Caco-2 (cell line): Measurements from ENCODE around the gene CDKAL1. TPM values are rescaled to one million over a fixed set of nuclear protein-coding genes. Genes with fewer than 3 reads are reported as not detected.

Experiments
- BruUV-seq: library from RNA; stranded (reverse); fragments of 400-500 nt; replicated peaks from 2 replicates; lab custom pipeline; 2021; lab: Mats Ljungman, UMichigan
- CTCF ChIA-PET: fragments of 300-600 bp; sonication (Branson Sonifier 250); formaldehyde crosslinking; loops from one replicate; lab custom pipeline; 2022; ENCODE audit warnings: antibody characterized with exemption; lab: Charles Lee
- POLR2A ChIA-PET: fragments of 300-600 bp; sonication (Branson Sonifier 250); formaldehyde crosslinking; loops from one replicate; lab custom pipeline; 2022; ENCODE audit warnings: antibody characterized with exemption; lab: Charles Lee
- DNase-seq, 2 experiments: peaks; one replicate each; pipeline versions ENCODE4 v3.0.0 to v3.0.0-alpha.2; 2020 to 2022
- H3K27me3 ChIP-seq: replicated peaks from 2 replicates; pipeline ENCODE4 v1.6.0; 2011; ENCODE audit warnings: low read length; ENCODE audit not compliant: control insufficient read depth, insufficient read depth
- H3K36me3 ChIP-seq: 2 replicates; pipeline ENCODE4 v1.5.1; 2011; ENCODE audit warnings: low read length; ENCODE audit not compliant: control insufficient read depth, insufficient read depth
- H3K4me1 ChIP-seq: fragments of 250-450 bp; sonication (Bioruptor Pico); 2 replicates; pipeline ENCODE4 v1.5.1; 2020; ENCODE audit warnings: mild to moderate bottlenecking
- H3K4me3 ChIP-seq: 2 replicates; pipeline ENCODE4 v1.5.1; 2011; ENCODE audit warnings: low read depth, mild to moderate bottlenecking, control low read depth, low read length
- H3K9me3 ChIP-seq: fragments of 250-450 bp; sonication (Bioruptor Pico); 2 replicates; pipeline ENCODE4 v1.5.1; 2020; ENCODE audit warnings: mild to moderate bottlenecking, moderate library complexity
- H3K27ac Mint-ChIP-seq: one replicate; pipeline ENCODE4 v1.8.0; 2022; ENCODE audit warnings: mixed read lengths; ENCODE audit not compliant: unreplicated experiment
- H3K27me3 Mint-ChIP-seq: one replicate; pipeline ENCODE4 v1.8.0; 2022; ENCODE audit warnings: mixed read lengths; ENCODE audit not compliant: insufficient read depth, unreplicated experiment
- H3K36me3 Mint-ChIP-seq: one replicate; pipeline ENCODE4 v1.8.0; 2022; ENCODE audit warnings: mild to moderate bottlenecking, mixed read lengths; ENCODE audit not compliant: insufficient read depth, unreplicated experiment
- H3K4me1 Mint-ChIP-seq: one replicate; pipeline ENCODE4 v1.8.0; 2022; ENCODE audit warnings: low read depth, mixed read lengths; ENCODE audit not compliant: unreplicated experiment
- H3K4me3 Mint-ChIP-seq: one replicate; pipeline ENCODE4 v1.8.0; 2022; ENCODE audit warnings: mild to moderate bottlenecking, moderate library complexity, mixed read lengths; ENCODE audit not compliant: unreplicated experiment
- H3K9me3 Mint-ChIP-seq: one replicate; pipeline ENCODE4 v1.8.0; 2022; ENCODE audit warnings: mixed read lengths; ENCODE audit not compliant: unreplicated experiment
- CTCF ChIP-seq, 2 experiments: fragments of 200-600 bp in 1 of 2; IDR thresholded peaks; 1 replicate in 1 of 2; 2 replicates in 1 of 2; pipeline versions ENCODE4 v1.5.1 to v1.8.0; 2011 to 2022; ENCODE audit warnings: antibody characterized with exemption in 1 of 2, control low read depth in 1 of 2, inconsistent platforms in 1 of 2, low read depth in 1 of 2, low read length in 1 of 2, mild to moderate bottlenecking in 1 of 2, moderate library complexity in 1 of 2; ENCODE audit not compliant: insufficient read depth in 1 of 2, severe bottlenecking in 1 of 2, unreplicated experiment in 1 of 2
- intact Hi-C: fragments of 100-400 bp; cut with micrococcal nuclease; formaldehyde crosslinking; loops from one replicate; pipeline ENCODE4 v1.10.0; 2022; ENCODE audit not compliant: unreplicated experiment
- total RNA-seq: library from RNA; stranded (reverse); gene quantifications from 2 replicates; pipeline ENCODE4 v1.2.3, GENCODE V29; 2022

The CDKAL1 gene
- total RNA-seq, 1 experiment from 2014 or later: 18.7 TPM

GRCh38 chr6:20770773-20771172 lies 236.5 kb downstream of the CDKAL1 start:
- no peaks in the 10 kb centered on the region for H3K27me3 Mint-ChIP-seq
- ChIA-PET CTCF (no interaction called here), POLR2A (no interaction called here)
- intact Hi-C loops: no loop called here
- no peak for TF ChIP-seq CTCF (IDR thresholded peaks at IDR 0.05; ENCODE audit: insufficient read depth in 1 of 2, low read depth in 1 of 2, low read length in 1 of 2, severe bottlenecking in 1 of 2, unreplicated experiment in 1 of 2)
- Histone ChIP-seq H3K27me3 (no peaks in the 10 kb centered on the region), H3K4me1 (no peaks in the 10 kb centered on the region), H3K4me3 (no peak overlapping the region), H3K36me3 (no peaks in the 10 kb centered on the region), H3K9me3 (no peaks in the 10 kb centered on the region)
- no peaks in the 10 kb centered on the region for H3K4me1 Mint-ChIP-seq
- no peaks in the 10 kb centered on the region for H3K9me3 Mint-ChIP-seq
- H3K36me3 Mint-ChIP-seq: no peaks in the 10 kb centered on the region
- no peak overlapping the region for H3K27ac Mint-ChIP-seq
- no peak for DNase-seq
- no peak overlapping the region for H3K4me3 Mint-ChIP-seq
- no TSS peak for BruUV-seq

- Mint-ChIP-seq H3K9me3 (no peaks in the 10 kb centered on the region), H3K27me3 (no peaks in the 10 kb centered on the region), H3K27ac (no peak overlapping the region), H3K4me1 (no peaks in the 10 kb centered on the region), H3K4me3 (no peak overlapping the region), H3K36me3 (no peaks in the 10 kb centered on the region)
- ChIA-PET POLR2A (no interaction called here), CTCF (no interaction called here)
- Histone ChIP-seq H3K36me3 (no peaks in the 10 kb centered on the region), H3K4me3 (no peak overlapping the region), H3K27me3 (no peaks in the 10 kb centered on the region), H3K4me1 (no peaks in the 10 kb centered on the region), H3K9me3 (no peaks in the 10 kb centered on the region)
- BruUV-seq: no TSS peak
- intact Hi-C loops: no loop called here
- no peak for DNase-seq
- TF ChIP-seq CTCF (IDR thresholded peaks at IDR 0.05; ENCODE audit: insufficient read depth in 1 of 2, low read depth in 1 of 2, low read length in 1 of 2, severe bottlenecking in 1 of 2, unreplicated experiment in 1 of 2): no peak
Measured at GRCh38 chr6:20771409-20771808, 237.2 kb downstream of the CDKAL1 start.

- POLR2A ChIA-PET: no interaction called here
- CTCF ChIA-PET: no interaction called here
- Histone ChIP-seq H3K9me3 (no peaks in the 10 kb centered on the region), H3K4me3 (no peak overlapping the region), H3K36me3 (no peaks in the 10 kb centered on the region), H3K27me3 (no peaks in the 10 kb centered on the region), H3K4me1 (no peaks in the 10 kb centered on the region)
- intact Hi-C loops: no loop called here
- Mint-ChIP-seq H3K36me3 (no peaks in the 10 kb centered on the region), H3K4me3 (no peak overlapping the region), H3K4me1 (no peaks in the 10 kb centered on the region), H3K9me3 (no peaks in the 10 kb centered on the region), H3K27me3 (no peaks in the 10 kb centered on the region), H3K27ac (no peak overlapping the region)
- BruUV-seq: no TSS peak
- no peak for DNase-seq
- no peak for TF ChIP-seq CTCF (IDR thresholded peaks at IDR 0.05; ENCODE audit: insufficient read depth in 1 of 2, low read depth in 1 of 2, low read length in 1 of 2, severe bottlenecking in 1 of 2, unreplicated experiment in 1 of 2)
Measured at GRCh38 chr6:20773822-20774221, 239.6 kb downstream of the CDKAL1 start.
